Measurements from ENCODE around the gene SARDH. TPM values are rescaled to one million over a fixed set of nuclear protein-coding genes. Genes with fewer than 3 reads are reported as not detected.
"Not testable (repeated sequence)": the region's sequence is repeated elsewhere in the genome, so short reads cannot be mapped to it uniquely, and the experiment has no call there.

SARDH gene
- polyA plus RNA-seq, 1 donor: 5.6 TPM

DNA sequence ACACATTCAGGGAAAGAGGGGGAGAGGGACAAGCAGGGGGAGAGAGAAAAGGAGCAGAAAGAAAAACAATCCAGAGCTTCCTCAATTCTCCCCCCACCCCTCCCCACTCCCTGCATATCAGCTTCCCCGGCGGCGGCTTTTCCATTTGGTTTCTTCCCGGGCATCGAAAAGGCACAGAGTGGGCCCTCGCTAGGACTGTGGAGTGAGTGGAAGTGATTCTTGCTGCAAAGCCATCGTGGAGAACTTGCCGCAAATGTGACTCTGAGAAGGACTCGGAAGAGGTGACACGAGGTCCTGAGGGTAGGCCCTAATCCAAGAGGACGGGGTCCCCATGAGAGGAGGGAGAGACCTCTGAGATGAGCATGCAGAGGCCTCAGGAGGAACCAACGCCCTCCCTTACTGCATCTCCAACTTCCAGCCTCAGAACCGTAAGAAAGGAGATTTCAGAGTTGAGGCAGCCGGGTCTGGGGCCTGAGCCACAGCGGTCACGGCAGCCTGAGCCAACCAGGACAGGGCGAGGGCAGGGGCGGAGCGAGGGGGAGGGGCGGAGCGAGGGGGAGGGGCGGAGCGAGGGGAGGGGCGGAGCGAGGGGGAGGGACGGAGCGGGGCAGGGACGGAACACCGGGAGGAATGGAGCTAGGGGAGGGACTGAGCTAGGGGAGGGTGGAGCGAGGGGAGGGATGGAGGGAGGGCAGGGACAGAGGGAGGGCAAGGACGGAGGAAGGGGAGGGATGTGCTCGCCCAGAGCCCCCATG is 21.2 kb upstream of the SARDH start:
- DNase-seq: no peak

GRCh38 chr9:133758228-133758627 is 20.1 kb upstream of the SARDH start:
- DNase-seq: no peak

DNA sequence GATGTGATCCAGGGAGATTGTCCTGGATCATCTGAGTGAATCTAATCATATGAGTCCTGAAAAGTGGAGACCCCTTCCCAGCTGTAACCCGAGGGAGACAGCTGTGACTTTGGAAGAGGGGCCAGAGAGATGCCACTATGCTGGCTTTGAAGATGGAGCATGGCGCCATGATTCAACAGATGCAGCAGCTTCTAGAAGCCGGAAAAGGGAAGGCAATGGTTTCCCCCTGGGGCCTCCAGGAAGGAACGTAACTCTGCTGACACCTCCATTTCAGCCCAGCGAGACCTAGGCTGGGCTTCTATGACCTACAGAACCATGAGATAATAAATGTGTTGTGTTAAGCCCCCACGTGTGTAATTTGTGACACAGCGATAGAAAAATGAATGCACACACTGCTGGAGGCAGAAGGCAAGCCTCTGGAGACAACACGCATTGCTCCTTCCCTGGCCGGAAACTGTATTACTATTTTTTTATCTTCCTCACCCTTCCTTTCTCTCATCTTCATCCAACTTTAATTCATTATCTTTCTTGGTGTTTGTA is 16.6 kb upstream of the SARDH start:
- DNase-seq: no peak

DNA sequence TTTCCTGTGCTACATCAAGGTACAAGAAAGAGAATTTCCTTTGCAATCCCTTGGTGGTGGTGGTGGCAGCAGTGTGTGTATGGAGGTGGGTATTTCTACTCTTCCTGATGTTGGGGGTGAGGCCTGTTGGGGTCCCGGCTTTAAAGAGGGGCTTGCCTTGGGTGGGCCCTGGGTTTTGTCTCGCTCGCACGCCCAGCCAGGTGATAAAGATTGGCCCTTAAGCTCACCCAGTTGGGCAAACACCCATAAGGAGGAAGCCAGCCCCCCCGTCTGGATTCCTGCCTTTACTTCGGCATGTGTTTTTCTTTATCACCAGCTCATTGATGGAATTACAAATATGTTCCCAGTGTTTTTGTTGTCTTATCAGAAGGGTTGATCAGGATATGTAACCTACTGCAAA is 16.0 kb upstream of the SARDH start:
- no peak for DNase-seq

- DNase-seq: no peak
These were observed 14.7 kb upstream of the SARDH start for GRCh38 chr9:133752739-133753446.

DNA sequence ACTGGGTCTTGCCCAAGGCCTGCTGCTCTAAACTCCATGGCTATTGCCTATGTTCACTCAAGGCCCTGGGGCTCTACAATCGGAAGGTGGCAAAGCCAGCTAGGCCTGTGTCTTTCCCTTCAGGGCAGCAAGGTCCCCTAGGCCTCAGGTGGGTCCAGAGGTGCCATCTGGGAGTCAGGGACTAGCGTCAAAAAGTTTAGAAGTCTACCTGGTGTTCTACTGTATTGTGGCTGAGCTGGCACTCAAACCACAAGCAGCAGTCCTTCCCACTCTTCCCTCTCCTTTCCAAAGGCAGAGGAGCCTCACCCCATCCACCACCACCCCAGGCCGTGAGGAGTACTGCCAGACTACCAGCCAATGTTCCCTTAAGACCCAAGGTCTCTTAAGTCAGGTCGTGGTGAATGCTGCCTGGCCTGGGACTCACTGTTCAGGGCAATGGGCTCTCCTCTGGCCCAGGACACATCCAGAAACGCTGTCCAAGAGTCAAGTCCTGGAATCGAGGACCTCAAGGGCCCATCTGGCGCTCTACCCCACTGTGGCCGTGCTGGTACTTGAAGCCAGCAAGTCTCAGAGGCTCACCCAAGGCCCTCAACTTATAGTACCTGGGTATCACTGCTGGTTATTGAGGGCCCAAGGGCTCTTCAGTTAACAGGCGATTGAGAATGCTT is 13.0 kb upstream of the SARDH start:
- DNase-seq: no peak

GRCh38 chr9:133747309-133747708 is 9.2 kb upstream of the SARDH start:
- DNase-seq: no peak

GRCh38 chr9:133744528-133744927 is 6.4 kb upstream of the SARDH start:
- DNase-seq: not testable (repeated sequence)

DNA sequence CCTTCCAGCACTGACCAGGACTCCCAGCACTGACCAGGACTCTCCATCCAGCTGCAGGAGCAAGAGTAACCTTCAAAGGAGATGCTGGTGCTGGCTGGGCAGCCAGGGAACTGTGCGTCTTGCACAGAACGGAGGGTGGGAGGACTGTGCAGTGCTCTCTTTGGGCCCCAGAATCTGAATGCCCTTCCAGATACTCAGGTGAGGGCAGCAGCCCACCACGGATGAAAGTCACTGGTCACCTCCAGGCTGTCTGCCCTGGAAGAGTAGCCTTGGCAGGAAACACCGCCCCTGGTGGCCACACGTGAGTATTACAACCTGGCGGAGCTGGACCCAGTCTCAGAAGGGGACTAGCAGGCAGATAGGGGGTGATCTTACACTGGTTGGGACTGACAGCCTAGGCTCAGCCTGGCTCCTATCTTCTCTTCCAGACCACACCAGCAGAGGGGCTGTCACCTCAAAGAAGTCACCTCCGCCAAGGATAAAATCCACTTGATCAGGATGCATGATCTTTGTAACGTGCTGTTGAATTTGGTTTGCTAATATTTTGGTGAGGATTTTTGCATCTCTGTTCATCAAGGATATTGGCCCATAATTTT is 4.8 kb upstream of the SARDH start:
- DNase-seq: peak; percentile 73

DNA sequence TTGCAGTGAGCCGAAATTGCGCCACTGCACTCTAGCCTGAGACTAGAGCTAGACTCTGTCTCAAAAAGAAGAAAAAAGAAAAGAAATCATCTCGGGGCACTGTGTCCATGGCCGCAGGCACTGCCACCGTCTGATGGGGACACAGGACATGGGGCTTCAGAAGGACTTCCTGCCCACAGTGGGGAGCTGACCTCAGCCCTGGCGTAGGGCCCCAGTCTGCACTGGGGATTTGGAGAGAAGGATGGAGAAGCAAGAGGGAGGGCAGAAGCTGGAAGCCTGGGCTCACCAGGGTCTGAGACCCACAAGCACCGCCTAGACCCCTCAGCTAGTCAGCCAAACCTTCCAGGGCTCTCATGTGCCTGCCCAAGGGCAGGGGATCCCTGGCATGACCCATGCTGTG is 4.1 kb upstream of the SARDH start:
- no peak for DNase-seq

- no peak for DNase-seq
These were observed 3.6 kb upstream of the SARDH start for GRCh38 chr9:133741716-133742115.

- no peak for DNase-seq
These were observed 2.8 kb upstream of the SARDH start for GRCh38 chr9:133740911-133741310.

GRCh38 chr9:133739408-133740280 is 1.5 kb upstream of the SARDH start:
- DNase-seq: no peak

- DNase-seq: no peak
These were observed 581 bp upstream of the SARDH start for GRCh38 chr9:133738640-133739225.

DNA sequence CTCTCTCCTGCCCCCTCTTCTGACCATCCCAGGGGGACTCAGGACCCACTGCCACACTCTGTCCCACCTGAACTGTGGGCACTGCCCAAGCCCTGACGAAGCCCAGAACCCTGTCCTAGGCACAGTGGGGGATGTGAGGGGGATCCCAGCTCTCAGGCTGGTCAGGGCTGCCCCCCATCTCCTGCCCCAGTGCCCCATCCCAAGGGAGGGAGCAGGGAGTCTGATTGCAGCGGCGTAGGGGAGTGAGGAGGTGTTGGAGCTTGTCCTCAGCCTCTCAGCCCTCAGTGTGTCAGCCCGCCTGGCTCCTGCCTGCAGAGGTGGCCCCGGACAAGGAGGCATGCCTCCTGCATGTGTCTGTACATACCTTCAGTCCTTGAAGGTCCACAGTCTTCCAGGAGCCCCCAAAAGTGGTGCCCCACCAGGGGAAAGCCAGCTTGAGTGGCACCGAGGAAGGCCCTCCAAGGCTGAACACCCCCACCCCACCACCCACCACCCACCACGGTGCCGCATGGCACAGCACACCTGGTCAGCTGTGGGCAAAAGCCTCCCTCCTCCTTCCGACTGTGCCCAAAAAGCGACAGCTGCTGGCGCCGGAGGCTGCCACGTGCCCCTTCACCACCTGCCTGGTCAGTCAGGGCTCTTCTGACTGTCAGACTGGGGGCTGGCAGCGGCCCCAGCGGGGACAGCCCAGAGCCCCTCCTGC is 930 bp downstream of the SARDH start:
- DNase-seq: peak; percentile 49

- DNase-seq: no peak
These were observed 2.2 kb downstream of the SARDH start for GRCh38 chr9:133735931-133736330.

DNA sequence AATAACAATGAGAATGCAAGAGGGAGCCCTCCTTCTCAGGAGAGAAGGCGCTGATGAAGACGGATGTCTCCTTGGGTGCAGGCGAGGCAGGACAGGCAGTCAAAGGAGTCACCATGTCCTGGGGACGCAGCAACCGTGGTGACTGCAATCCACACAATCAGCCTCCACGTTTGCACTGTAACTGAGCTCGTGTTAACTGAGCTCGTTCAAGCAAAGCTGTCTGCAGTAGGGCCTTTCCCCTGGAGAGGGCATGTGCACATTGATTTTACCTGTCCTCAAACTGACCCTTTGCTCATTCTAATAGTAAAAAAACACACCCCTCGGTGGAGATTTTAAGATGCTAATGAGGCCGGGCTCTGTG is 2.8 kb downstream of the SARDH start:
- DNase-seq: no peak

GRCh38 chr9:133734590-133735414 is 3.4 kb downstream of the SARDH start:
- no peak for DNase-seq

DNA sequence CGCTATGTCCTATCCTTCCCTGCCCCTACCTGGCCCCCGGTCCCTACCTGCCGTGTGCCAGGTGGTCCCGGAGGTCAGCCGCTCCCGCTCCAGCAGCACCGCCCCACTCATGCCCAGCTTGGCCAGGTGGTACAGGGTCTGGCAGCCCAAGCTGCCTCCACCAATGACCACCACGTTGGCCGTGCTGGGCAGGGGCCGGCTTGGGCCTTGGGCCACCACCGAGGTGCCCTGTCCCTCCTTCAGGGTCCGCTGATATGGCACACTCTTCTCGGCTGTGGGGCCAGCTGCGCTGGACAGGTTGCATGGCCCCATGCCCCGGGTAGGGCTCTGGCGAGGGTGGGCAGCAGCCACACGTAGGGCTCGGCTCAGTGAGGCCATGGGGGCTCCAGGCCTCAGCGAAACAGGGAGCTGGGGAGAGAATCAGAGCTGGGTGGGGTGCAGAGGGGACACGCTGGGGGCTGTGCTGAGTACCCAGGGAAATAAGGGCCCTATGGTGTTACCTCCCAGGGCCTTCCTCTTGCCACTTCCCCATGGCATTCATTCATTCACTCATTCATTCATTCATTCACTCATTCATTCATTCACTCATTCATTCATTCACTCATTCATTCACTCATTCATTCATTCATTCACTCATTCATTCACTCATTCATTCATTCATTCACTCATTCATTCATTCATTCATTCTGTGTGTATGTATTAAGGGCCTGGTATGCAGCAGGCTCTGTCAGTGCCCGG is 4.2 kb downstream of the SARDH start:
- DNase-seq: no peak

Measured in hindlimb muscle (tissue), 1 donor.